ENCODE data around the gene TRIM67.

The TRIM67 gene

GRCh38 chr1:231159963-231160761 lies 1.7 kb upstream of the TRIM67 start:
- TF ChIP-seq, protein P1, sequence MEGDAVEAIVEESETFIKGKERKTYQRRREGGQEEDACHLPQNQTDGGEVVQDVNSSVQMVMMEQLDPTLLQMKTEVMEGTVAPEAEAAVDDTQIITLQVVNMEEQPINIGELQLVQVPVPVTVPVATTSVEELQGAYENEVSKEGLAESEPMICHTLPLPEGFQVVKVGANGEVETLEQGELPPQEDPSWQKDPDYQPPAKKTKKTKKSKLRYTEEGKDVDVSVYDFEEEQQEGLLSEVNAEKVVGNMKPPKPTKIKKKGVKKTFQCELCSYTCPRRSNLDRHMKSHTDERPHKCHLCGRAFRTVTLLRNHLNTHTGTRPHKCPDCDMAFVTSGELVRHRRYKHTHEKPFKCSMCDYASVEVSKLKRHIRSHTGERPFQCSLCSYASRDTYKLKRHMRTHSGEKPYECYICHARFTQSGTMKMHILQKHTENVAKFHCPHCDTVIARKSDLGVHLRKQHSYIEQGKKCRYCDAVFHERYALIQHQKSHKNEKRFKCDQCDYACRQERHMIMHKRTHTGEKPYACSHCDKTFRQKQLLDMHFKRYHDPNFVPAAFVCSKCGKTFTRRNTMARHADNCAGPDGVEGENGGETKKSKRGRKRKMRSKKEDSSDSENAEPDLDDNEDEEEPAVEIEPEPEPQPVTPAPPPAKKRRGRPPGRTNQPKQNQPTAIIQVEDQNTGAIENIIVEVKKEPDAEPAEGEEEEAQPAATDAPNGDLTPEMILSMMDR (IDR thresholded peaks at IDR 0.05; ENCODE audit: low read depth, low read length) = no peak
- H3K4me3 ChIP-seq (ENCODE audit: low read depth, low read length) = no peak overlapping the region

GRCh38 chr1:231160895-231161666 lies 777 bp upstream of the TRIM67 start:
- TF ChIP-seq, protein P1 (IDR thresholded peaks at IDR 0.05; ENCODE audit: low read depth, low read length) = no peak
- H3K4me3 ChIP-seq (ENCODE audit: low read depth, low read length) = no peak overlapping the region

GRCh38 chr1:231162297-231162969 lies 575 bp downstream of the TRIM67 start:
- TF ChIP-seq, protein P1 (IDR thresholded peaks at IDR 0.05; ENCODE audit: low read depth, low read length) = no peak
- H3K4me3 ChIP-seq (ENCODE audit: low read depth, low read length) = peak overlapping the region; percentile 30

- TF ChIP-seq, protein P1 (IDR thresholded peaks at IDR 0.05; ENCODE audit: low read depth, low read length) = no peak
- H3K4me3 ChIP-seq (ENCODE audit: low read depth, low read length) = peak overlapping the region; percentile 30; the same call in 1 of the 2 replicates
Measured at GRCh38 chr1:231162970-231163829, 1.3 kb downstream of the TRIM67 start.

GRCh38 chr1:231163830-231164427 lies 2.1 kb downstream of the TRIM67 start:
- TF ChIP-seq, protein P1 (IDR thresholded peaks at IDR 0.05; ENCODE audit: low read depth, low read length) = no peak
- no peak overlapping the region for H3K4me3 ChIP-seq (ENCODE audit: low read depth, low read length)

DNA sequence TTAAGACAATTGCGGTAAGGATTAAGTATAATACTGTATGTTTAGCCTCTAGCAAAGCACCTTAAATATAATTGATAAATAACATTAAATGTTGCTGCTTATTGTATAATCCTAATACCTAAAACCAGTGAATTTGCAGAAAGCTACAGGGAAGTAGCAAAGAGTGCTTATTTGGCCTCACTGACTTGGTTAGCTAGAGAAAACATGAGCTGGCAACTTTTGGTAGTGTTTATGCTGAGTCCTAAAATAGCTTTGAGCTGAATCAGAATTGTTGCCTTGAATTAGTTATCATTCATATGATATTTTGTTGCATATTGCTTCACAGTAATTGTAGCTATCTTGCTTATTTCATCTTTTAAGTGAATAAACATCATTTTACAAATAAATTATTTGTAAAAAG lies 3.5 kb downstream of the TRIM67 start:
- H3K4me3 ChIP-seq (ENCODE audit: low read depth, low read length) = no peak overlapping the region
- TF ChIP-seq, protein P1 (IDR thresholded peaks at IDR 0.05; ENCODE audit: low read depth, low read length) = no peak

Data from WI38 (cell line).